GM13976 (cell line): ENCODE data around the gene TBC1D17.

Experiments
- DNase-seq: peaks from one replicate; pipeline ENCODE4 v3.0.0; 2012; ENCODE audit warnings: low spot score
- in situ Hi-C: fragments of 300-500 bp; cut with MboI; formaldehyde crosslinking; loops from one replicate; pipeline ENCODE4 v1.12.0; 2022; ENCODE audit warnings: low sequenced_read_pairs, mixed read lengths, inconsistent platforms; ENCODE audit not compliant: unreplicated experiment
- TF ChIP-seq, protein P1 (sequence below): IDR thresholded peaks from 2 replicates; pipeline ENCODE4 v1.5.1; 2012; ENCODE audit warnings: borderline replicate concordance, mild to moderate bottlenecking; ENCODE audit not compliant: insufficient read depth; ENCODE audit errors: extremely low read depth, missing control alignments, control extremely low read depth

TBC1D17 gene

GRCh38 chr19:49833599-49833998 lies 43.9 kb upstream of the TBC1D17 start:
- no peak for DNase-seq
- TF ChIP-seq, protein P1, sequence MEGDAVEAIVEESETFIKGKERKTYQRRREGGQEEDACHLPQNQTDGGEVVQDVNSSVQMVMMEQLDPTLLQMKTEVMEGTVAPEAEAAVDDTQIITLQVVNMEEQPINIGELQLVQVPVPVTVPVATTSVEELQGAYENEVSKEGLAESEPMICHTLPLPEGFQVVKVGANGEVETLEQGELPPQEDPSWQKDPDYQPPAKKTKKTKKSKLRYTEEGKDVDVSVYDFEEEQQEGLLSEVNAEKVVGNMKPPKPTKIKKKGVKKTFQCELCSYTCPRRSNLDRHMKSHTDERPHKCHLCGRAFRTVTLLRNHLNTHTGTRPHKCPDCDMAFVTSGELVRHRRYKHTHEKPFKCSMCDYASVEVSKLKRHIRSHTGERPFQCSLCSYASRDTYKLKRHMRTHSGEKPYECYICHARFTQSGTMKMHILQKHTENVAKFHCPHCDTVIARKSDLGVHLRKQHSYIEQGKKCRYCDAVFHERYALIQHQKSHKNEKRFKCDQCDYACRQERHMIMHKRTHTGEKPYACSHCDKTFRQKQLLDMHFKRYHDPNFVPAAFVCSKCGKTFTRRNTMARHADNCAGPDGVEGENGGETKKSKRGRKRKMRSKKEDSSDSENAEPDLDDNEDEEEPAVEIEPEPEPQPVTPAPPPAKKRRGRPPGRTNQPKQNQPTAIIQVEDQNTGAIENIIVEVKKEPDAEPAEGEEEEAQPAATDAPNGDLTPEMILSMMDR = no peak
- in situ Hi-C loops = no loop called here

GRCh38 chr19:49835562-49835961 lies 41.9 kb upstream of the TBC1D17 start:
- TF ChIP-seq, protein P1 = no peak

DNA sequence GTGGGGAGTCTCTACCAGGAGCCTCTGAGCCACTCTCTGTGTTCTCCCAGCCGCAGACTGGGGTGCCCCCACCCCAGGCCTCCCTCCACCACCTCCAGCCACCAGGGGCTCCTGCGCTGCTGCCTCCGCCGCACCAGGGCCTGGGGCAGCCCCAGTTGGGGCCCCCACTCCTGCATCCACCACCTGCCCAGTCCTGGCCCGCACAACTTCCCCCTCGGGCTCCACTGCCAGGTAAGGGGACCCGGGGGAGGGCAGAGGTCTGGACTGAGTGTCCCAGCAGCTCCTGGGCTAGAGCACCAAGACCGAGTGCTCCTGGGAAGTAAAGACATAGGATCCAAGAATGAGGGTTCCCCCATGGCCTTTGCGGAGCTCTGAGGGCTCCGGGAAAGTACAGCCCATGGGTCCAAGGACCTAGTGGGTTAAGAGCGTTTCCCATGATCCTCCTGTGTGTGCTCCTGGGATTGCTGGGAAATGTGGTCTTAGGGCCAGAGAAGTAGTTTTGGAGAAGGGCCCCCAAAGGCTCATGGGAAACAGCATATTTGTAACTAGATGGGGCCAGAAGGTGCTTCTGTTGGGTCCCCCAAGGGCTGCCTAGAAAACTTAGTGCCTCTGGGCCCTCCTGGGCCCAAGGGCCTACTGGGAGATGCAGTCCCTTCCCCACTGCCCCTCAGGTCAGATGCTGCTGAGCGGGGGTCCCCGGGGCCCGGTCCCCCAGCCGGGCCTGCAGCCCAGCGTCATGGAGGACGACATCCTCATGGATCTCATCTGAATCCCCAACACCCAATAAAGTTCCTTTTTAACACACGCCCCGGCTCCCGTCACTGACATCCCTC lies 41.1 kb upstream of the TBC1D17 start:
- DNase-seq = no peak
- in situ Hi-C loops = no loop called here
- TF ChIP-seq, protein P1 = no peak

More at GRCh38 chr19:49835562-49835961, 41.9 kb upstream of the TBC1D17 start:
- DNase-seq = no peak
- in situ Hi-C loops = no loop called here

GRCh38 chr19:49837009-49837310 lies 40.5 kb upstream of the TBC1D17 start:
- no peak for DNase-seq
- in situ Hi-C loops = no loop called here
- TF ChIP-seq, protein P1 = no peak

DNA sequence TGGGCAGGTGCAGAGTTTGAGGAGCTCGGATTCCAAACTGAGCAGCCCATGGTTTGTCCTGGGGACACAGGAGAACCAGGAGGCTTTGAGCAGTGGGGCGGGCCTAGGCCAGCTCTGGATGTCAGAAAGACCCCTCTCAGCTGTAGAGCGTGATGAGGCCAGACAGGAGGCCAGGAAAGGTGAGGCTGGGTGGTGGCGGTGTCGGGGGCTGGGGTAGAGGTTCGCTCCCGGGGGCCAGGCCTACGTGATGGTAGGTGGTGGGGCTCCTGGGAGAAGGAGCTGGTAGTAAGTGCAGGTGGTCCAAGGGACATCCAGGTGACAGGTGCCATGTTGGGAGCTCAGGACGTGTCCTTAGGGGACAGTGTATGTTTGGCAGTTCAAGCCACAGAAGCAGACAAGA lies 40.1 kb upstream of the TBC1D17 start:
- in situ Hi-C loops = no loop called here
- TF ChIP-seq, protein P1 = no peak
- DNase-seq = no peak

DNA sequence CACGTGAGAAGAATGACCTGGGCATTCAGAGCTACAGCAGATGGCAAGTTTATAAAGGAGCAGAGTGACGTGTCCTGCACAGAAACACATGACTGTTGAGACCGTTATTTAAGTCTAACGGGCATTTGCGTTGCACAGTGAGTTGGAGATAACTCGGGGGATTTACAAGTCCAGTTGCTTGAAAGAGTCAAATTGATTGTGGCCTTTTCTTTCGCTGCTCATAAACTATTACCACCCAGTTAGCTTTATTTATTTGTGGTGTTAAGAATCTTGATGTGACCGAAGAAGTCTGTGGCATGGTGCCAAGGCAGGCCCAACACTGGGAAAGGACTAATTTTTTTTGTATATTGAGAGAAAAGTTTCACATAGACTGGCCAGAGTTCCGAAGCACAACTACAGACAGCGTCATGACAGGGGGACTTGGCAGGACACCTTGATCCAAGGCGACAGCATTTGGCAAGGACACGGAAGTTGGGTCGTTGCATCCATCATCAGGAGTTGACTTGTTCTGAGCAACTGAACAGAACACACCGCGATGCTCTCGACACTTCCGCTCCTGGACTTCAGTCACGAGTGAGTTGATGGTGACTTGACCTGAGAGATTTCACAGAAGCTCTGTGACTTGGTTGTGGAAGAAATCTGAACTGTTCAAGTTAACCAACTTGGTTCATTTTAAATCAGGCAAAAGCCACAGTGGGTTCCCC lies 38.5 kb upstream of the TBC1D17 start:
- DNase-seq = no peak
- in situ Hi-C loops = no loop called here
- TF ChIP-seq, protein P1 = no peak
